GM10266 (cell line): ENCODE results near the gene MYL10.
A peak's percentile ranks its signal among the peaks of the same experiment; 100 is the strongest.

Source experiments
- DNase-seq: peaks from one replicate; pipeline ENCODE4 v3.0.0; 2012; ENCODE audit errors: extremely low spot score
- TF ChIP-seq, protein P1 (sequence below): IDR thresholded peaks from 2 replicates; pipeline ENCODE4 v1.5.1; 2012; ENCODE audit warnings: mild to moderate bottlenecking, low read depth; ENCODE audit not compliant: control insufficient read depth, insufficient read depth; ENCODE audit errors: missing control alignments

MYL10 gene

DNA sequence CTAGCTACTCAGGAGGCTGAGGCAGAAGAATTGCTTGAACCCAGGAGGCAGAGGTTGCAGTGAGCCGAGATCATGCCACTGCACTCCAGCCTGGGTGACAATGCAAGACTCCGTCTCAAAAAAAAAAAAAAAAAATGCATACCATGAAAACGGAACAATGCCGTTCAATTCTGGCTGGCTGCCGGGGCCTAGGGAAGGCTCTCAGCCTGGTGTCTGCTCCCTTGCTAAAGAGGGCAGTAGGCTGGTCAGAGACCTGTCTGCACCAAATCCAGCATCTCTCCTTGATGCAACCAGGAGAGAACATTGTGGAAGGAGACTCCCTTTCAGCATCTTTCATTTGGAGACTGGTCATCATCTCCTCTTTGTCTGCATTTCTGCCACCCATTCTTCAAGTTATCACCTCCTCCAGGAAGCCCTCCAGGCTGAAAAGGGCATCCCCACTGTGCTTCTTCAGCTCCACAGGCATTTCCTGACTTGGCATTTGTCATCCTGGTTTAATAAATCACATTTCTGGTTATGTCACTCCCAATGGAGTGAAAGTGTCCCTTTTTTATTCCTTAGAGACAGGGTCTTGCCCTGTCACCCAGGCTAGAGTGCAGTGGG lies 24.7 kb downstream of the MYL10 start:
- TF ChIP-seq, protein P1, sequence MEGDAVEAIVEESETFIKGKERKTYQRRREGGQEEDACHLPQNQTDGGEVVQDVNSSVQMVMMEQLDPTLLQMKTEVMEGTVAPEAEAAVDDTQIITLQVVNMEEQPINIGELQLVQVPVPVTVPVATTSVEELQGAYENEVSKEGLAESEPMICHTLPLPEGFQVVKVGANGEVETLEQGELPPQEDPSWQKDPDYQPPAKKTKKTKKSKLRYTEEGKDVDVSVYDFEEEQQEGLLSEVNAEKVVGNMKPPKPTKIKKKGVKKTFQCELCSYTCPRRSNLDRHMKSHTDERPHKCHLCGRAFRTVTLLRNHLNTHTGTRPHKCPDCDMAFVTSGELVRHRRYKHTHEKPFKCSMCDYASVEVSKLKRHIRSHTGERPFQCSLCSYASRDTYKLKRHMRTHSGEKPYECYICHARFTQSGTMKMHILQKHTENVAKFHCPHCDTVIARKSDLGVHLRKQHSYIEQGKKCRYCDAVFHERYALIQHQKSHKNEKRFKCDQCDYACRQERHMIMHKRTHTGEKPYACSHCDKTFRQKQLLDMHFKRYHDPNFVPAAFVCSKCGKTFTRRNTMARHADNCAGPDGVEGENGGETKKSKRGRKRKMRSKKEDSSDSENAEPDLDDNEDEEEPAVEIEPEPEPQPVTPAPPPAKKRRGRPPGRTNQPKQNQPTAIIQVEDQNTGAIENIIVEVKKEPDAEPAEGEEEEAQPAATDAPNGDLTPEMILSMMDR, result no peak
- DNase-seq, result no peak

DNA sequence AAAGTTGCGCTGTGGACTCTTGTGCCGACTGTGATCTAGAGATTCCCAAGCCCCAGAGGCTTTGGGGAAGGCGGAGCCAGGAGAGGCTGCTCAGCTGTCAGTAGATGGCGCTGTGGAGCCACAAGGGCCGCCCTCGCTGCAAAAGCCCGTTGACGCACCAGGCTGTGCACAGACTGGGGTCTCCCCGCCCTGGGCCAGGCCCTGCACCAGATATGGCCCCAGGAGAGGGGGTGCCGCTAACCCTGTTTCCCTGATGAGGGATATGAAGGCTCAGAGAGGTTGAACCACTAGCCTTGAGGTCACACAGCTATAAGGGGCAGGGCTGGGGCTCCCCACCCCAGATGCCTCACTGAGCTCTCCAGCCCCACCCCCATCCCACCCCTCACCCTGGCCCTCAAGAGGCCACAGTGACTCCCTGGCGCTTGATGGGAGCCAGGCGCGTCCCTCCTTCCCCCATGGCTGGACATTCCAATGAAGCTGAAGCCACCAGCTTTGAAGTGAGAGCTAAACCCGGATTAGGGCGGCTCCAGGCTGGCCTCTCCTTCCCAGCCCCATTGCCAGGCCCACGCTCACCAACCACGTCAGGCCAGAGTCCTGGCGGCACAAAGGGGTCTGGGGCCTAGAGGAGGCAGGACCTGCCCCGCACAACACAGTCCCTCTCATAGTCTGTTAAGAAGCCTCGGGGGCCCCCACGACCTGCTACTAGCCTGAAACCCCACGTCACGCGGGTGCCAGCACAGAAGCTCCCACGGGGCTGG lies 26.4 kb downstream of the MYL10 start:
- DNase-seq, result peak; percentile 78
- TF ChIP-seq, protein P1, result peak; percentile 92

DNA sequence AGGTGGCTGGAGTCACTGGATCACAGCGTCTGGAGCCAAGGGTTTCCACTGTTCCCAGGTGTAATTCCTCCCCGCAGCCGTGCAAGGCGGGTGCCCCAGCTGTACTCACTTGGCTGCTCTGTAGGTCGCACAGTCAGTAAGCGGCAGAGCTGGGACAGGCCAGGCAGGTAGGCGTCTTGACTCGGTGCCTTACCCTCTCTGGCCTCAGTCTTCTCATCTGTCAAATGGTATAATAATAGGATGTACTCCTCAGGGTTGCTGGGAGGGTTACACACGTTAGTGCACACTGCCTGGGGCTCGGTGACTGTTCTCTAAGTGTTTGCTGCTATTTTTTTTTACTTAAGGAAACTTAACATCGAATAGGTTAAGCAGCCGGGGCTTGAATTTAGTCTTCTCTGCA lies 27.0 kb downstream of the MYL10 start:
- TF ChIP-seq, protein P1, result no peak
- DNase-seq, result no peak

DNA sequence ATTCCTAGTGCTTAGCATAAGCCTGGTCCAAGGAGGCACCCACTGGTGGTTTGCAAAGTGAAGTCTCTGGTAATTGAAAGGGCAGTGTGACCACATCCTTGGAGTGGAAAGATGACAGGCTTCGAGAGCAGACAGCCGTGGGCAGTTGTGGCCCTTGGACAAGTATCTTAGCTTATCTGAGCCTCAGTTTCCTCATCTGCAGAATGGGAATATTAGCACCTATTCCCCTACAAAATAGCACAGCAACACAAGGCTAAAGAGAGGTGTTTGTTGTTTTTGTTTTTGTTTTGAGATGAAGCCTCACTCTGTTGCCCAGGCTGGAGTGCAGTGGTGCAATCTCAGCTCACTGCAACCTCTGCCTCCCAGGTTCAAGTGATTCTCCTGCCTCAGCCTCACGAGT lies 29.3 kb downstream of the MYL10 start:
- DNase-seq, result no peak
- TF ChIP-seq, protein P1, result no peak

DNA sequence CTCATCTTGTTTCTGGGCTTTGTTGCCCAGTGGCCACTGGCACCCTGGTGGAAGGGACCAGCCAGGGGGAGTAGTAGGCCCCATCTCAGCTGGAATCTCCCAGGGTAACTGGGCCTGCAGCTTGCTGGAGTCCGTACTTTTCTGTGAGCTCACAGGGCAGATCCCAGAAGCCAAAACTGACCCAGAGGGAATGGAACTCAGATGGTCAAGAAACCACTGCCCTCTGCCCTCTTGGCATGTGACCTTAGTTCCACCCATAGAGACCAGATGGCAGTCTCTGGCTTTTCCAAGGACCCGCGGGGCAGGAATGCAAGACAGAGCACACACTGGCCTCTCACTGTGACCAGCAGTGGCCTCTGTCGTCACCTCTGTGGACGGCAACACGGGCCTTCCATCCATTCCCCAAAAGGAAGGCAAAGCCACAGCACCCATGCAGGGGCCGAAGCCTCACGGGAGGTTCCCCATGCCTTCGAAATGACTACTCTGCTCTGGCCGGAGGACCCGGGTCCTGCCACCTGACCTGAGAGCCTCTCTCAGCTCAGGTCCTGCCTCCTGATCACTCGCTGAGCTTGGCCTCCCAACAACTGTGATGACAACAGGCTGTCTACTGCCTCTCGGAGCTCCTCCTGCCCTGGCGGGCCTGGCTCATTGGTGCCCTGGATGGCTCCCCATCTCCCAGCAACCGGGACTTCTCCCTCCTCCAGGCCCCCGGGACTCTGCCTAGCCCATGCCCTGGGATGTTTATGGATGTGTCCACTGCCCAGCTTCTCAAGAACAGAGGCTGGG lies 29.9 kb downstream of the MYL10 start:
- no peak for DNase-seq
- TF ChIP-seq, protein P1, result no peak

DNA sequence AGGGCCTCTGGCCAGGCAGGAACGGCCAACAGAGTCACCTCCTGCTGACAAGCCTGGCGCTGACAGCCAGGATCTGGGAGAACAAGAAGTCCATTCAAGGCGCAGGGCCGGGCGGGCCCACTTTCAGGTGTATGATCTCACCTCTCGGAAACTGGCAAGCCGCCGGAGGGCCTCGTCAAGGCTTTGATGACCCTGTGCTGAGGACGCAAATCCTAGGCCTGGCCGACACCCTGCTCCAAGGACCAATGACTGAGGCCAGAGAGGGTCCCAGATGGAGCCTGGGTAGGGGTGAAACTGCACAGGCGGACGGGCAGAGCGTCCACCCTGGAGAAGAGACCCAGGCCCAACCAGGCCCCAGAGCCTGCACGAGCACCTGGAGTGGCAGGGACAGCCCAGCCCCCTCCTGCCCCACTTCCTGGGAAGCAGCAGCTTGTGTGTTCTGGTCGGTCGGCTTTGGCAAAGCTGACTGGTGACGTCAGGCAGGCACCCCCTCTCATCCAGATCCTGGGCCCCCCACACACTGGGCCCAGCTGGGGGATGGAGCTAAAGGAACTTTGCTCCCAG lies 30.6 kb downstream of the MYL10 start:
- TF ChIP-seq, protein P1, result no peak
- DNase-seq, result no peak
